Activated T-cell treated with anti-CD3 and anti-CD28 coated beads for 1 hour (primary cell): ENCODE results near the gene ATP4B.

Experiments used
- DNase-seq: peaks from one replicate; pipeline ENCODE4 v3.0.0-alpha.2; 2020; ENCODE audit warnings: low read depth

ATP4B gene

DNA sequence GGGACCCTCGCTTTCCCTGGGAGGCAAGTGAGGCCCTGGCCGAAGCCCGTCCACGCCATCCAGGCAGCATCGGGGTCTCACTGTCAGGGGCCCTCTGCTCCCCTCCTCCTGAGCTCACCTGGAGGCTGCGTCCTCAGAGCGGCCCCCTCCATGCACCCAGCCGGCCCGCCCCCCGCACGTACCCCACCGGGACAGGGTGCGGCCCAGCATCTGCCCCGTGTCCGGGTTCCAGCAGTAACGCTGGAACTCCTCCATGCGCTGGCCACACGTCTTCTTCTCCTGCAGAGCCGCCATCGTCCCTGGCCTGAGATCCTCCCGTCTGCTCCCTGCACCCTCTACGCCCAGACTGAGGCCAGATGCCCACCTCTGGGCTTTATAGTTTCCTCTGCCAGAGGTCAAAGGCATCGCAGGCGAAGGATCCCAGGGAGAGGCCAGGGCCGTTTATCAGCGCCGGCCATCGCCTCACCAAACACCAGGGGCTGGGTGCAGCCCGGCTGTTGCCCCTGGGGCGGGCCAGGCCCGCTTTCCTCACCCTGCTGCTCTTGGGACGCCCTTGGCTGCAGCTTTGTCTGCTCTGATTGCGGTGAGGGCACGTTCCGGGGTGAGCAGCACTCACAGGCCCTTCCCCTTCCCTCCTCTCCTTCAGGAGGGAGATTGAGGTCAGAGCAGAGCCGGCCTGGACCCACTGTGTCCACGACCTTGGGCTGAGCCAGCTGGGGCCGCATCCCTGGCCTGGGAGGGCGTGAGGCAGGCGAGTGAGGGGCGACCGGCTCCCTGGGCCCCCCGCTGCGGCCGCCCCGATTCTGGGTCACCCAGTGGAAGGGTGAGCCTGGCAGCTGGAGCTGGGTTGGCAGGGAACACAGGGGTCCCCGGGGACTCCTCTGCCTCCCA lies at the start of gene ATP4B:
Gene ATP4B, minus strand, starts transcription at position 348 of the 891 bp plus-strand sequence. Its CDS starts 54 bp downstream, at position 294.
- DNase-seq = no peak

DNA sequence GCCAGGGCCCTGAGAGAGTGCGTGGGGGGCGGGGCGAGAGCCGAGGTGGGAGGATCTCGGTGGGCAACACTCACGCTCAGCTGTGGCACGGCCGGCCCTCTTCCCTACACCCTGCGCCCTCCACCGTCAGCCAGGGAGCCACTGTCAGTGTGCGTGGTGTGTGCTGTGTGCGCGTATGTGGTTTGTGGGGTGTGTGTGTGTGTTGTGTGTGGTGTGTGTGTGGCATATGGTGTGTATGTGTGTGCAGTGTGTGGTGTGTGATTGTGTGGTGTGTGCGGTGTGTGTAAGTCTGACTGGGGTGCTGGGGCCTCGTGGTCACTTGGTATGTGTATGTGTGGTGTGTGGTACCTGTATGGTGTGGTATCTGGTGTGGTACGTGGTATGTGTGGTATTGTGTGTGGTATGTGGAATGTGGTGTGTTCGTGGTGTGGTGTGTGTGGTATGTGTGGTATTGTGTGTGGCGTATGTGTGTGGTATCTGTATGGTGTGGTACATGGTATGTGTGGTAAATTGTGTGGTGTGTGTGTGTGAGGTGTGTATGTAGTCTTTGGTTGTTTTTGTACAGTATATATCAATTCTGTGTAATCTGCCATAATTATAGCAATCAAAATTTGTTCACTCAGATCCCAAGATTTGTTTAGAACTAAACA lies 14.1 kb upstream of the ATP4B start:
- no peak for DNase-seq

- no peak for DNase-seq
Observed at GRCh38 chr13:113671066-113672001, 13.3 kb upstream of the ATP4B start.

DNA sequence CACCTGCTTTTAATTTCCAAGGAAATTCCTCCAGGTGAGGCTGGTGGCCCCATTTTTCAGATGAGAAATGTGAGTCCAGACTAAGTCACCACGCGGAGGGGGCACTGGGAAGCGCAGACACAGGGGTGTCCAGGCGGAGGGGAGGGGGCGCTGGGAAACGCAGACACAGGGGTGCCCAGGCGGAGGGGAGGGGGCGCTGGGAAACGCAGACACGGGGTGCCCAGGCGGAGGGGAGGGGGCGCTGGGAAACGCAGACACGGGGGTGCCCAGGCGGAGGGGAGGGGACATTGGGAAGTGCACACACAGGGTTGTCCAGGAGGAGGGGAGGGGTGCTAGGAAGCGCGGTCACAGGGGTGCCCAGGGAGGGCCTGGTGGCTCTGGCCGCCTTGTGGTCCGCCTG lies 12.5 kb upstream of the ATP4B start:
- no peak for DNase-seq

GRCh38 chr13:113669755-113670341 lies 11.8 kb upstream of the ATP4B start:
- DNase-seq = no peak

- DNase-seq = no peak
Observed at GRCh38 chr13:113669231-113669754, 11.3 kb upstream of the ATP4B start.

DNA sequence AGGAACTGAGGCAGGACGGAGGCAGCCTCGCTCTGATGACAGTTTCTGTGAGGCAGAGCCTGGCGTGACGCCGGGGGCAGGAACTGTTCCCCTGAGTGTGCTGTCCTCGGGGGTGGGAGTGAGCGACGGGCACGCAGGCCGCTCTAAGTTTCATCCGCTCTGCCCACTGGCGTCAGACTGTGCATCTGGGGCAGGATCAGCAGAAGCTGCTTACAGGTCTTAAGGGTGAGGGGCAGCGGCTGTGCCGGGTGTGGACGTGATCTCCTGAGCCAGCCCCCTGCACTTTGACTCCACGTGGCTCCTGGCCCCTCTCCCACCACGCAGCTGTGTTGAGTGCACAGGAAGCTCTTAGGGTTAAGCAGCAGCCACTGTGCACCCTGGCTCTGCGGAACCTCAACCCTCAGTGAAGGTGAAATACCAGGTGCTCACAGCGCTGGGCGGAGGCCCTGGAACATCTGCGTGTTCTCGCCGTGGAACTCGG lies 10.5 kb upstream of the ATP4B start:
- DNase-seq = no peak

- DNase-seq = no peak
Observed at GRCh38 chr13:113667771-113668490, 9.9 kb upstream of the ATP4B start.

- DNase-seq = no peak
Observed at GRCh38 chr13:113666951-113667701, 9.1 kb upstream of the ATP4B start, which contains the start of gene GRK1. GRK1 (plus strand) TSS chr13:113667219; CDS start chr13:113667387, 168 bp downstream.

GRCh38 chr13:113666329-113666670 lies 8.3 kb upstream of the ATP4B start:
- DNase-seq = no peak

DNA sequence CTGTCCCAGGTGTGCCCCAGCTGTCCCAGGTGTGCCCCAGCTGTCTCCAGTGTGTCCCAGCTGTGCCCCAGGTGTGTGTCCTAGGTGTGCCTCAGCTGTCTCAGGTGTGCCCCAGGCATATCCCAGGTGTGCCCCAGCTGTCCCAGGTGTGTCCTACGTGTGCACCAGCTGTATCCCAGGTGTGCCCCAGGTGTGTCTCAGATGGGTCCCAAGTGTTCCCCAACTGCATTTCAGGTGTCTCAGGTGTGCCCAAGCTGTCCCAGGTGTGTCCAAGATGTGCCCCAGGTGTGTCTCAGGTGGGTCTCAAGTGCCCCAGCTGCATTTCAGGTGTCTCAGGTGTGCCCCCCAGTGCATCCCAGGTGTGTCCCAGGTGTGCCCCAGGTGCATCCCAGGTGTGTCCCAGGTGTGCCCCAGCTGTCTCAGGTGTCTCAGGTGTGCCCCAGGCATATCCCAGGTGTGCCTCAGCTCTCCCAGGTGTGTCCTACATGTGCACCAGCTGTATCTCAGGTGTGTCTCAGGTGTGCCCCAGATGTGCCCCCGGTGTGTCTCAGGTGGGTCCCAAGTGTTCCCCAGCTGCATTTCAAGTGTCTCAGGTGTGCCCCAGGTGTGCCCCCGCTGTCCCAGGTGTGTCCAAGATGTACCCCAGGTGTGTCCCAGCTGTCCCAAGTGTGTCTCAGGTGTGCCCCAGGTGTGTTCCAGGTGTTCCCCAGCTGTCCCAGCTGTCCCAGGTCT lies 7.8 kb upstream of the ATP4B start:
- DNase-seq = no peak

GRCh38 chr13:113664751-113665596 lies 7.0 kb upstream of the ATP4B start:
- DNase-seq = no peak

- DNase-seq = no peak
Observed at GRCh38 chr13:113663934-113664333, 5.9 kb upstream of the ATP4B start.

DNA sequence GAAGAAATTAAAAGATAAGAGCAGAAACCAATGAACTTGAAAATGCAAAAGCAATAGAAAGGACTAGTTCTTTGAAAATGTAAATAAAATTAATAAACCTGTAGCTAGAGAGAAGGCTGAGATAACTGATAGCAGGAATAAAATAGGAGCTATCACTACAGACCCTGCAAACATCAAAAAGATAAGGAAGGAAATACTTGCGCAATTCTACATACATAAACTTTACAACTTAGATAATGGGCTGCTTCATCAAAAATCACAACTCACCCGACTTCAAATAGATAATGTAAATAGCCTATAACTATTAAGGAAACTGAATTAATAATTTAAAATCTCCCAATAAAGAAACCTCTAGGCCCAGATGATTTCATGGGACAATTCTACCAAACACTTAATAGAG lies 3.5 kb upstream of the ATP4B start:
- no peak for DNase-seq

DNA sequence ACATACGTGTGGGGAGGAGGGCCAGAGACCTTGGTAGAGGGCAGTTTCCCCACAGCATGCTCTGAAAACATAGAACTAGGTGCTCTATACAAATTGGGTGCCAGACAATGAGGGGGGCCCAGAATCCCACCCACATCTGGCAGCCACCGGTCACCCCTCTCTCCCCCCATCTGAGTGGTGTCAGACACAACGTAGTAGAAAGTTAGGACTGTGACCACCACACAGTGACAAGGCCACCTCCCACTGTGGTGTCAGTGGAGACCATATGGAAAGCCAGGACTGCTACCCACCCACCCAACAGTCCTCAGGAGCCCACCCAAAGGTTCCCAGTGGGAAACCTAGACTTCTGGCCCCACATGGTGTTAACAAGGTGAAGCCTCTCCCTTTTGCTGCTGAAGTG lies 2.1 kb upstream of the ATP4B start:
- no peak for DNase-seq

DNA sequence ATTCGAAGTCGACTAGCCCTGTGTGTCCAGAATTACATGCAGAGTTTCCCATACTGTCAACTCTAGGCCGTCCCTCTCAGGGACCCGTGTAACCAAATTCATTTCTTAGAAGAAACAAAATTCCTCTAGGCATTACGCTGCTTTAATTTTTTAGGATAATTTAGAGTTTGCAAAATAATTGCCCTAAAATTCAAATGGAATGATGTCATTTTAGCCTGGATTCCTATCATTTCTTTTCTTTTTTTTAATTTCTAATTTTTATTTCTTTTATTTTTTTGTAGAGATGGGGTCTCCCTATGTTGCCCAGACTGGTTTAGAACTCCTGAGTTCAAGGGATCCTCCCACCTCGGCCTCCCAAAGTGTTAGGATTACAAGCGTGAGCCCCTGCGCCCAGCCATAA lies 1.3 kb upstream of the ATP4B start:
- no peak for DNase-seq

DNA sequence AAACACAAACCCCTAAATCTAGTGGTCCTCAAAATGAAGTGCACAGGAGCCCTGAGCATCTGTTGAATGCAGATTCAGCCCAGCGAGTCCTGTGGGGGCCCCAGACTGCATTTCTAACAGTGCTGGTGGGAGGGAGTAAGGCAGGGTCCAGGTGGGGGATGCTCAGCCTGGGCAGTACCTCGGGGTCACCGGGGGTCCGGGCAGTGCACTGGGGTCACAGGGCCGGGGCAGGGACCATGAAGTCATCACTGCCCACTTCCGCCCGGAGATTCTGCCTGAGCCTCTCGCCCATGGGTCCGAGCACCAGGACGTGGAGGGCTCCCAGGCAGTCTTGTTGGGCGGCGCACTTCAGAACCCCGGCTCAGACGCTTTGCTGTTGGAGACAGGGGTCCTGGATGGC lies 838 bp upstream of the ATP4B start:
- no peak for DNase-seq
